HEK293 (cell line): ENCODE data around the gene GPR18.

Source experiments
- CTCF ChIA-PET: fragments of 350-600 bp; formaldehyde crosslinking; extraction: SDS; loops from one replicate; lab custom pipeline; 2021; ENCODE audit warnings: antibody characterized with exemption; lab: Yijun Ruan, JAX
- POLR2A ChIA-PET: fragments of 300-600 bp; formaldehyde crosslinking; extraction: SDS; loops from one replicate; lab custom pipeline; 2020; ENCODE audit warnings: antibody characterized with exemption, inconsistent platforms; lab: Yijun Ruan, JAX
- H3K27ac ChIP-seq: fragments of 200-500 bp; sonication (Bioruptor generic); 2 replicates; pipeline ENCODE4 v1.5.1; 2014; ENCODE audit warnings: low read depth, low read length, control low read depth, inconsistent platforms; ENCODE audit errors: extremely low read depth
- H3K36me3 ChIP-seq, 2 experiments: fragments of 200-500 bp in 1 of 2; sonication (Bioruptor generic) in 1 of 2; 1 replicate in 1 of 2; 2 replicates in 1 of 2; pipeline ENCODE4 v1.5.1; 2014 to 2017; ENCODE audit warnings: inconsistent platforms in 2 of 2, low read length in 2 of 2; ENCODE audit not compliant: control insufficient read depth in 2 of 2, insufficient read depth in 1 of 2
- H3K4me1 ChIP-seq: fragments of 200-500 bp; sonication (Bioruptor generic); 2 replicates; pipeline ENCODE4 v1.5.1; 2014; ENCODE audit warnings: mild to moderate bottlenecking, low read length, inconsistent platforms; ENCODE audit not compliant: control insufficient read depth, insufficient read depth
- H3K4me3 ChIP-seq: 2 replicates; pipeline ENCODE4 v1.5.1; 2011; ENCODE audit warnings: low read depth, mild to moderate bottlenecking, control low read depth, low read length, moderate library complexity
- H3K9me3 ChIP-seq: fragments of 200-500 bp; sonication (Bioruptor generic); 2 replicates; pipeline ENCODE4 v1.5.1; 2014; ENCODE audit warnings: low read depth, low read length, inconsistent platforms; ENCODE audit not compliant: control insufficient read depth, insufficient read depth
- CTCF ChIP-seq: fragments of 450-650 bp; formaldehyde crosslinking; IDR thresholded peaks from 2 replicates; pipeline ENCODE4 v1.5.1; 2016; ENCODE audit warnings: missing biosample characterization, missing genetic modification characterization
- KLF10 ChIP-seq: fragments of 450-650 bp; IDR thresholded peaks from 2 replicates; pipeline ENCODE4 v1.5.1; 2018; ENCODE audit warnings: missing biosample characterization, mild to moderate bottlenecking, missing genetic modification characterization
- OSR2 ChIP-seq: fragments of 450-650 bp; formaldehyde crosslinking; IDR thresholded peaks from 2 replicates; pipeline ENCODE4 v1.5.1; 2016; ENCODE audit warnings: missing biosample characterization, missing genetic modification characterization
- PBX3 ChIP-seq: sonication (generic); formaldehyde crosslinking; IDR thresholded peaks from 2 replicates; pipeline ENCODE4 v1.8.1; 2022; ENCODE audit warnings: mild to moderate bottlenecking, moderate library complexity, missing genetic modification reagents
- SCRT1 ChIP-seq: fragments of 450-650 bp; formaldehyde crosslinking; IDR thresholded peaks from 2 replicates; pipeline ENCODE4 v1.5.1; 2016; ENCODE audit warnings: missing biosample characterization, missing genetic modification characterization, borderline replicate concordance
- TSHZ1 ChIP-seq: fragments of 450-650 bp; formaldehyde crosslinking; IDR thresholded peaks from 2 replicates; pipeline ENCODE4 v1.5.1; 2016; ENCODE audit warnings: missing biosample characterization, missing genetic modification characterization, borderline replicate concordance
- ZNF157 ChIP-seq: fragments of 450-650 bp; formaldehyde crosslinking; IDR thresholded peaks from 2 replicates; pipeline ENCODE4 v1.5.1; 2016; ENCODE audit warnings: missing biosample characterization, missing genetic modification characterization
- ZNF174 ChIP-seq: fragments of 450-650 bp; formaldehyde crosslinking; IDR thresholded peaks from 2 replicates; pipeline ENCODE4 v1.5.0; 2017; ENCODE audit warnings: missing biosample characterization, mild to moderate bottlenecking, missing genetic modification characterization
- ZNF214 ChIP-seq: fragments of 450-650 bp; formaldehyde crosslinking; IDR thresholded peaks from 2 replicates; pipeline ENCODE4 v1.5.1; 2017; ENCODE audit warnings: missing biosample characterization, mild to moderate bottlenecking, missing genetic modification characterization, borderline replicate concordance
- ZNF311 ChIP-seq: fragments of 450-650 bp; formaldehyde crosslinking; IDR thresholded peaks from 2 replicates; pipeline ENCODE4 v1.5.1; 2017; ENCODE audit warnings: missing biosample characterization, missing genetic modification characterization, borderline replicate concordance
- ZNF391 ChIP-seq: fragments of 450-650 bp; formaldehyde crosslinking; IDR thresholded peaks from 2 replicates; pipeline ENCODE4 v1.5.1; 2016; ENCODE audit warnings: low read depth, missing biosample characterization, missing genetic modification characterization, borderline replicate concordance
- ZNF398 ChIP-seq: fragments of 450-650 bp; formaldehyde crosslinking; IDR thresholded peaks from 2 replicates; pipeline ENCODE4 v1.5.1; 2017; ENCODE audit warnings: missing biosample characterization, missing genetic modification characterization
- ZNF521 ChIP-seq: fragments of 450-650 bp; formaldehyde crosslinking; IDR thresholded peaks from 2 replicates; pipeline ENCODE4 v1.5.1; 2017; ENCODE audit warnings: missing biosample characterization, mild to moderate bottlenecking, missing genetic modification characterization
- ZNF544 ChIP-seq: fragments of 450-650 bp; formaldehyde crosslinking; IDR thresholded peaks from 2 replicates; pipeline ENCODE4 v1.5.0; 2017; ENCODE audit warnings: missing biosample characterization, missing genetic modification characterization
- ZNF610 ChIP-seq: fragments of 450-650 bp; formaldehyde crosslinking; IDR thresholded peaks from 2 replicates; pipeline ENCODE4 v1.5.1; 2016; ENCODE audit warnings: missing biosample characterization, missing genetic modification characterization, borderline replicate concordance
- TF ChIP-seq, protein P1 (sequence below): fragments of 450-650 bp; formaldehyde crosslinking; IDR thresholded peaks from 2 replicates; pipeline ENCODE4 v1.5.1; 2016; ENCODE audit warnings: missing biosample characterization, missing genetic modification characterization
- TF ChIP-seq, protein P2 (sequence below): fragments of 450-650 bp; formaldehyde crosslinking; IDR thresholded peaks from 2 replicates; pipeline ENCODE4 v1.5.1; 2017; ENCODE audit warnings: missing biosample characterization, missing genetic modification characterization

The GPR18 gene

GRCh38 chr13:99218969-99219368 lies 39.2 kb downstream of the GPR18 start:
- 0 out of 2 replicates have a peak, but pooled peaks cover 6% of the 10 kb centered on the region for H3K4me1 ChIP-seq
- peaks cover 0 to 9% of the 10 kb centered on the region in 2 experiments; a peak in 1 of 3 replicates for H3K36me3 ChIP-seq
- no peak overlapping the region for H3K27ac ChIP-seq
- no peak overlapping the region for H3K4me3 ChIP-seq
- ChIA-PET POLR2A (no interaction called here), CTCF (interaction anchor here (0.7 to 1.1 kb wide), 3 partner anchors 18 to 42 kb away, joined by 3 to 4 read pairs (median 3); no protein-coding TSS in a partner anchor)
- no peaks in the 10 kb centered on the region for H3K9me3 ChIP-seq
- TF ChIP-seq ZNF157 (tag by site-specific recombination) = no peak
- TF ChIP-seq ZNF398 (tag by site-specific recombination) = no peak

DNA sequence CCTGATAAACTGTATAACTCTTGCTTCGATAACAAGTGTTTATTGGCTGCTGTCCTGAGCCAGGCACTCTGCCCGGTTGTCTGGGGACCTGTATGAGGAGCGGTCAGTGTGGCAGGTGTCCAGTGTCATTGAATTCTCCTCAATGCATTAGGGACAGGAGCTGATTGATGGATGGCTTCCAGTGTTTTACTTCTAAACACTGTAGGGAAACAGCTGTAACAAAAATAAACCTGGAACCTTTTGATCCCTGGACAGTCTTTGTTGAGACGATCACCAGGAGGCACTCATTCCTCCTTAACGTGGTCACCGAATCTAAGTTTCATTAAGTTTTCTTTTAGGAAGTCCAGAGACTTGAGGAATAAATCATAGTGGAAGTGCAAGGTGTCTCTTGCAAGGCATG lies 39.6 kb downstream of the GPR18 start:
- ChIA-PET POLR2A (no interaction called here), CTCF (interaction anchor here (0.7 to 1.1 kb wide), 2 partner anchors 17 to 42 kb away, joined by 3 read pairs; no protein-coding TSS in a partner anchor)
- Histone ChIP-seq H3K36me3 (peaks cover 0 to 9% of the 10 kb centered on the region in 2 experiments; a peak in 2 of 3 replicates), H3K4me1 (0 out of 2 replicates have a peak, but pooled peaks cover 6% of the 10 kb centered on the region), H3K27ac (no peak overlapping the region), H3K9me3 (no peaks in the 10 kb centered on the region), H3K4me3 (no peak overlapping the region)
- TF ChIP-seq SCRT1 (tag by site-specific recombination) = no peak
- TF ChIP-seq ZNF214 (tag by site-specific recombination) = no peak
- TF ChIP-seq ZNF311 = no peak
- TF ChIP-seq, protein P1, sequence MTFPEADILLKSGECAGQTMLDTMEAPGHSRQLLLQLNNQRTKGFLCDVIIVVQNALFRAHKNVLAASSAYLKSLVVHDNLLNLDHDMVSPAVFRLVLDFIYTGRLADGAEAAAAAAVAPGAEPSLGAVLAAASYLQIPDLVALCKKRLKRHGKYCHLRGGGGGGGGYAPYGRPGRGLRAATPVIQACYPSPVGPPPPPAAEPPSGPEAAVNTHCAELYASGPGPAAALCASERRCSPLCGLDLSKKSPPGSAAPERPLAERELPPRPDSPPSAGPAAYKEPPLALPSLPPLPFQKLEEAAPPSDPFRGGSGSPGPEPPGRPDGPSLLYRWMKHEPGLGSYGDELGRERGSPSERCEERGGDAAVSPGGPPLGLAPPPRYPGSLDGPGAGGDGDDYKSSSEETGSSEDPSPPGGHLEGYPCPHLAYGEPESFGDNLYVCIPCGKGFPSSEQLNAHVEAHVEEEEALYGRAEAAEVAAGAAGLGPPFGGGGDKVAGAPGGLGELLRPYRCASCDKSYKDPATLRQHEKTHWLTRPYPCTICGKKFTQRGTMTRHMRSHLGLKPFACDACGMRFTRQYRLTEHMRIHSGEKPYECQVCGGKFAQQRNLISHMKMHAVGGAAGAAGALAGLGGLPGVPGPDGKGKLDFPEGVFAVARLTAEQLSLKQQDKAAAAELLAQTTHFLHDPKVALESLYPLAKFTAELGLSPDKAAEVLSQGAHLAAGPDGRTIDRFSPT (tag by site-specific recombination) = no peak
- TF ChIP-seq, protein P2, sequence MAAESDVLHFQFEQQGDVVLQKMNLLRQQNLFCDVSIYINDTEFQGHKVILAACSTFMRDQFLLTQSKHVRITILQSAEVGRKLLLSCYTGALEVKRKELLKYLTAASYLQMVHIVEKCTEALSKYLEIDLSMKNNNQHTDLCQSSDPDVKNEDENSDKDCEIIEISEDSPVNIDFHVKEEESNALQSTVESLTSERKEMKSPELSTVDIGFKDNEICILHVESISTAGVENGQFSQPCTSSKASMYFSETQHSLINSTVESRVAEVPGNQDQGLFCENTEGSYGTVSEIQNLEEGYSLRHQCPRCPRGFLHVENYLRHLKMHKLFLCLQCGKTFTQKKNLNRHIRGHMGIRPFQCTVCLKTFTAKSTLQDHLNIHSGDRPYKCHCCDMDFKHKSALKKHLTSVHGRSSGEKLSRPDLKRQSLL (tag by site-specific recombination) = no peak

DNA sequence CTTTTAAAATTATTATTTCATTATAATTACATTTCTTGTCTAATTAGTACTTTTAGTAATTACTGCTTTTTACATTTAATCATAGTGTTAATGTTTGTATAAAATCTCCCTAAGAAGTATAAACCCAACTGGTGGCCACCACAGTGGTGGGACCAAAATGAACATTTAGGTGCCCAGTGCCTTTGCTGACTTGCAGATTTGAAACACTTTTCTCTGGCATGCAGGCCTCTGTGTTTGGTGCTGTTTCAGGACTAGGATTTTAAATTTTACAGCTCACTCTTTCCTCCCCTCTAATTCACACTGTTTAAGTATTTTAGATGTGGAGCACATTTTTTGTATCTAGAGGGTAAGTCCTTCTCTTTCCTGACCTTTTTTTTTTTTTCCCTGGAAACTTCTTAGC lies 40.1 kb downstream of the GPR18 start:
- Histone ChIP-seq H3K4me3 (no peak overlapping the region), H3K9me3 (no peaks in the 10 kb centered on the region), H3K36me3 (peaks cover 0 to 9% of the 10 kb centered on the region in 2 experiments; a peak in 2 of 3 replicates), H3K27ac (no peak overlapping the region), H3K4me1 (0 out of 2 replicates have a peak, but pooled peaks cover 6% of the 10 kb centered on the region)
- ChIA-PET POLR2A (interaction anchor here (1.7 kb wide), 1 partner anchor 17 kb away, joined by 6 read pairs; the partner anchor contains the start of gene UBAC2), CTCF (interaction anchor here (0.5 to 0.7 kb wide), 2 partner anchors 41 to 892 kb away, joined by 3 to 5 read pairs; no protein-coding TSS in a partner anchor)
- no peak for TF ChIP-seq KLF10
- no peak for TF ChIP-seq ZNF521
- TF ChIP-seq TSHZ1 (tag by site-specific recombination) = no peak
- no peak for TF ChIP-seq OSR2
- no peak for TF ChIP-seq ZNF544
- TF ChIP-seq CTCF = no peak
- TF ChIP-seq ZNF610 (tag by site-specific recombination) = no peak
- TF ChIP-seq ZNF174 = no peak
- TF ChIP-seq ZNF391 = no peak
- no peak for TF ChIP-seq PBX3 (CRISPR knock-in tag)
